SKM-1 treated with dmso at 0.1 percent for 144 hours (cell line): Measurements from ENCODE around the gene ENPP4.
"Not testable (repeated sequence)": the region's sequence is repeated elsewhere in the genome, so short reads cannot be mapped to it uniquely, and the experiment has no call there.

ENCODE experiments used
- DNase-seq: peaks from one replicate; lab custom pipeline; 2025; ENCODE audit not compliant: unreplicated experiment; lab: John Stamatoyannopoulos, UW

Gene ENPP4

GRCh38 chr6:46129629-46130511 lies at the start of gene ENPP4:
Gene ENPP4 (plus strand): TSS chr6:46129989. CDS start chr6:46139584, 9,595 bp downstream.
- peak; percentile 93 for DNase-seq

GRCh38 chr6:46080111-46080510 lies 49.7 kb upstream of the ENPP4 start:
- no peak for DNase-seq

GRCh38 chr6:46085688-46086087 lies 44.1 kb upstream of the ENPP4 start:
- DNase-seq: not testable (repeated sequence)

GRCh38 chr6:46090115-46091079 lies 39.4 kb upstream of the ENPP4 start:
- peak; percentile 68 for DNase-seq

- DNase-seq: no peak
Observed at GRCh38 chr6:46091080-46091478, 38.7 kb upstream of the ENPP4 start.

- DNase-seq: no peak
Observed at GRCh38 chr6:46095251-46095650, 34.5 kb upstream of the ENPP4 start.

- no peak for DNase-seq
Observed at GRCh38 chr6:46097366-46097765, 32.4 kb upstream of the ENPP4 start.

GRCh38 chr6:46098678-46099077 lies 31.1 kb upstream of the ENPP4 start:
- no peak for DNase-seq

- no peak for DNase-seq
Observed at GRCh38 chr6:46099952-46100351, 29.8 kb upstream of the ENPP4 start.

GRCh38 chr6:46102123-46102522 lies 27.7 kb upstream of the ENPP4 start:
- DNase-seq: no peak

GRCh38 chr6:46103441-46104115 lies 26.2 kb upstream of the ENPP4 start:
- DNase-seq: no peak

- DNase-seq: no peak
Observed at GRCh38 chr6:46104209-46104608, 25.6 kb upstream of the ENPP4 start.

GRCh38 chr6:46105568-46105967 lies 24.2 kb upstream of the ENPP4 start:
- DNase-seq: no peak

- no peak for DNase-seq
Observed at GRCh38 chr6:46113370-46113769, 16.4 kb upstream of the ENPP4 start.

- DNase-seq: no peak
Observed at GRCh38 chr6:46115634-46116033, 14.2 kb upstream of the ENPP4 start.

- no peak for DNase-seq
Observed at GRCh38 chr6:46116289-46116688, 13.5 kb upstream of the ENPP4 start.

GRCh38 chr6:46118157-46118556 lies 11.6 kb upstream of the ENPP4 start:
- no peak for DNase-seq

- no peak for DNase-seq
Observed at GRCh38 chr6:46118836-46119235, 11.0 kb upstream of the ENPP4 start.

- not testable (repeated sequence) for DNase-seq
Observed at GRCh38 chr6:46119679-46120078, 10.1 kb upstream of the ENPP4 start.

- DNase-seq: no peak
Observed at GRCh38 chr6:46128476-46128875, 1.3 kb upstream of the ENPP4 start.

- no peak for DNase-seq
Observed at GRCh38 chr6:46129291-46129628, 529 bp upstream of the ENPP4 start.
